H1 (cell line): ENCODE data around the gene ARFGAP3.

Experiments used
- CHD1 ChIP-seq: IDR thresholded peaks from 2 replicates; pipeline ENCODE4 v1.6.1; 2012; ENCODE audit warnings: low read depth, low read length, improper control_type of control experiment
- CTCF ChIP-seq, 3 experiments: IDR thresholded peaks; 1 replicate in 2 of 3; 2 replicates in 1 of 3; pipeline versions ENCODE4 v1.5.1 to v1.6.1; 2011; ENCODE audit warnings: low read length in 3 of 3, mild to moderate bottlenecking in 3 of 3, inconsistent platforms in 2 of 3, low read depth in 1 of 3, moderate library complexity in 1 of 3; ENCODE audit not compliant: insufficient read depth in 1 of 3; ENCODE audit errors: control extremely low read depth in 1 of 3
- EP300 ChIP-seq, 2 experiments: IDR thresholded peaks; 1 replicate in 1 of 2; 2 replicates in 1 of 2; pipeline ENCODE4 v1.6.1; 2011 to 2012; ENCODE audit warnings: low read depth in 2 of 2, low read length in 2 of 2, mild to moderate bottlenecking in 2 of 2, borderline replicate concordance in 1 of 2, inconsistent platforms in 1 of 2, moderate library complexity in 1 of 2
- GTF2F1 ChIP-seq: IDR thresholded peaks from 2 replicates; pipeline ENCODE4 v1.6.1; 2012; ENCODE audit warnings: low read depth, low read length, improper control_type of control experiment, borderline replicate concordance
- HDAC2 ChIP-seq, 2 experiments: fragments of 300-600 bp in 1 of 2; sonication (generic) in 1 of 2; IDR thresholded peaks; 2 replicates each; pipeline ENCODE4 v1.6.1; 2011 to 2012; ENCODE audit warnings: low read depth in 2 of 2, low read length in 2 of 2, mild to moderate bottlenecking in 2 of 2, moderate library complexity in 2 of 2, borderline replicate concordance in 1 of 2, inconsistent platforms in 1 of 2
- NRF1 ChIP-seq: IDR thresholded peaks from 2 replicates; pipeline ENCODE4 v1.6.1; 2011; ENCODE audit warnings: mild to moderate bottlenecking, low read depth, low read length, improper control_type of control experiment
- POLR2A ChIP-seq, 2 experiments: IDR thresholded peaks; 1 replicate in 1 of 2; 2 replicates in 1 of 2; pipeline ENCODE4 v1.6.1; 2011; ENCODE audit warnings: low read depth in 2 of 2, low read length in 2 of 2, mild to moderate bottlenecking in 2 of 2; ENCODE audit errors: control extremely low read depth in 1 of 2
- RAD21 ChIP-seq, 2 experiments: IDR thresholded peaks in 1 of 2; conservative IDR thresholded peaks in 1 of 2; 2 replicates each; pipeline ENCODE4 v1.6.1; 2011; ENCODE audit warnings: low read depth in 2 of 2, low read length in 2 of 2, improper control_type of control experiment in 1 of 2, inconsistent platforms in 1 of 2, mild to moderate bottlenecking in 1 of 2, moderate library complexity in 1 of 2
- TAF1 ChIP-seq: IDR thresholded peaks from 2 replicates; pipeline ENCODE4 v1.6.1; 2011; ENCODE audit warnings: mild to moderate bottlenecking, low read depth, low read length

DNA sequence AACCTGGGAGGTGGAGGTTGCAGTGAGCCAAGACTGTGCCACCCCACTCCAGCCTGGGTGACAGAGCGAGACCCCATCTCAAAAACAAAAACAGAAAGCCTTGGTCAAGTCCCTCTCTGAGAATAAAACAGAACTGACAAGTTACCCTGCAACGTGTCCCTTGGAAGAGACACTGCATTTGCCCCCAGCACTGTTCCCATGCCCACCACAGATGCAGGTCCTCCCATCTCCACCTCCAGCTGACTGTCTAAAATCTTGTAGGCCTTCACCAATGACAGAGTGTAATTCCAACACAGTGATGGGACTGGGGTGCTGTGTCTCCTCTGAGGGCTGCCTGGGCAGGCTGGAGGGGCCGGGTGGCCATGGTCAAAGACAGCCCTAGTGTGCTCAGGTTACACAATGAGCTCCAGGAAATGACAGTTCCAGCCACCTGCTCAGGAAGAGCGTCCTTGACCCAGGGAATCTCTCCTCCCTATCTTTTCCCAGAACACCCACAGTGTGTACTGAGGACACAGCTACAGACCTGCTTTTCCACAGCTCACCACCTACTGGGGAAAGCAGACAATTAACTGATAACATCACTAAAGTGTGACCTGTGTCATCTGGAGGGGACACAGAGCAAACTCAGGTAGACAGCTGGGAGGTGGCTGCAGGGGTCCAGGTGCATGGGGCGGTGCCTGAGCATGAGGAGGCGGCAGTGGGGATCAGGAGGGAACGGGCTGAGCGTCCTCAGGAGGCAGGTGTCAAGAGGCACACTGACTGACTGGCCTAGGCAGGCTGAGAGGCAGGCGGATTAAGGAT is 56.4 kb downstream of the ARFGAP3 start:
- TF ChIP-seq POLR2A (IDR thresholded peaks at IDR 0.05; ENCODE audit: control extremely low read depth in 1 of 2, low read depth in 2 of 2, low read length in 2 of 2), result no peak
- TF ChIP-seq NRF1, result no peak
- TF ChIP-seq TAF1, result no peak
- no peak for TF ChIP-seq HDAC2 (IDR thresholded peaks at IDR 0.05; ENCODE audit: borderline replicate concordance in 1 of 2, low read depth in 2 of 2, low read length in 2 of 2)
- TF ChIP-seq CTCF (IDR thresholded peaks at IDR 0.05; ENCODE audit: control extremely low read depth in 1 of 3, insufficient read depth in 1 of 3, low read depth in 1 of 3, low read length in 3 of 3), result no peak
- no peak for TF ChIP-seq GTF2F1
- no peak for TF ChIP-seq EP300 (IDR thresholded peaks at IDR 0.05; ENCODE audit: borderline replicate concordance in 1 of 2, low read depth in 2 of 2, low read length in 2 of 2)
- no peak for TF ChIP-seq RAD21 (IDR thresholded peaks at IDR 0.05 in 1 of 2, conservative IDR thresholded peaks at IDR 0.05 in 1 of 2; ENCODE audit: low read depth in 2 of 2, low read length in 2 of 2)
- no peak for TF ChIP-seq CHD1
